Testis (tissue), 3 donors: Measurements from ENCODE around the gene SLAMF1. TPM values are rescaled to one million over a fixed set of nuclear protein-coding genes. Genes with fewer than 3 reads are reported as not detected.

Source experiments
- DNase-seq: peaks from one replicate; pipeline ENCODE4 v3.0.0-alpha.2; 2019
- H3K27ac ChIP-seq, 2 donors: fragments of 200-600 bp; sonication (generic); one replicate each; pipeline ENCODE4 v1.5.1; 2019
- H3K27me3 ChIP-seq: fragments of 200-600 bp; sonication (generic); one replicate; pipeline ENCODE4 v1.5.1; 2019
- H3K36me3 ChIP-seq: fragments of 200-600 bp; sonication (generic); one replicate; pipeline ENCODE4 v1.5.1; 2017; ENCODE audit warnings: low read depth; ENCODE audit errors: missing control alignments
- H3K4me1 ChIP-seq: fragments of 200-600 bp; sonication (generic); one replicate; pipeline ENCODE4 v1.5.1; 2019
- H3K4me3 ChIP-seq, 2 donors: fragments of 200-600 bp; sonication (generic); one replicate each; pipeline ENCODE4 v1.5.1; 2017 to 2019
- H3K9me3 ChIP-seq: fragments of 200-600 bp; sonication (generic); one replicate; pipeline ENCODE4 v1.5.1; 2017
- CTCF ChIP-seq, 3 experiments: fragments of 450-650 bp in 2 of 3; fragments of 200-600 bp in 1 of 3; sonication (generic) in 1 of 3; IDR thresholded peaks; one replicate each; pipeline ENCODE4 v1.5.1; 2016 to 2019; ENCODE audit warnings: antibody characterized with exemption in 3 of 3, mild to moderate bottlenecking in 2 of 3, moderate library complexity in 1 of 3
- POLR2A ChIP-seq: fragments of 450-650 bp; IDR thresholded peaks from one replicate; pipeline ENCODE4 v1.6.1; 2017; ENCODE audit warnings: antibody characterized with exemption, mild to moderate bottlenecking, moderate library complexity
- WGBS, 2 donors: methylation state at CpG; one replicate each; pipeline ENCODE4 v1.1.5; 2018; 5-methylcytosine and 5-hydroxymethylcytosine counted together
- intact Hi-C: fragments of 100-400 bp; cut with DNase I; formaldehyde crosslinking; loops from one replicate; pipeline ENCODE4 v1.15.1; 2023; ENCODE audit warnings: low total_unique reads
- polyA plus RNA-seq: library from polyadenylated mRNA; stranded (reverse); fragments of 350-450 nt; fragmentation: Illumina TruSeq; extraction: RNeasy Lipid Tissue Mini Kit (QIAGEN cat#74804); gene quantifications from one replicate; pipeline ENCODE4 v1.2.3, GENCODE V29; 2014; ENCODE audit warnings: low read depth, low replicate concordance; ENCODE audit not compliant: insufficient read depth
- total RNA-seq, 2 donors: library from RNA; depleted of rRNA; stranded (reverse); fragments of >200 nt; gene quantifications; one replicate each; pipeline ENCODE4 v1.2.3, GENCODE V29; 2016

Gene SLAMF1
- total and polyA plus RNA-seq, 3 donors from 2014 or later, result 0.47 to 0.75 (median 0.50) TPM

GRCh38 chr1:160665330-160666078 lies 18.7 kb upstream of the SLAMF1 start:
- 31 to 47% methylated on average over 6 of the region's 6 CpGs for WGBS, 2 donors
- Histone ChIP-seq H3K4me3 (no peak overlapping the region), H3K36me3 (no peaks in the 10 kb centered on the region), H3K27me3 (no peaks in the 10 kb centered on the region), H3K9me3 (no peaks in the 10 kb centered on the region), H3K27ac (no peak overlapping the region), H3K4me1 (peaks cover 4% of the 10 kb centered on the region)
- intact Hi-C loops, result no loop called here
- peak; percentile 46 for DNase-seq
- TF ChIP-seq CTCF (IDR thresholded peaks at IDR 0.05), result no peak
- TF ChIP-seq POLR2A, result no peak

GRCh38 chr1:160664573-160665051 lies 17.8 kb upstream of the SLAMF1 start:
- H3K27me3 ChIP-seq, result no peaks in the 10 kb centered on the region
- WGBS, 2 donors, result 79 to 85% methylated on average over 3 of the region's 3 CpGs
- TF ChIP-seq POLR2A, result no peak
- no peak for TF ChIP-seq CTCF (IDR thresholded peaks at IDR 0.05)

GRCh38 chr1:160662910-160663309 lies 16.1 kb upstream of the SLAMF1 start:
- TF ChIP-seq CTCF (IDR thresholded peaks at IDR 0.05) (no peak), POLR2A (no peak)
- no peak for DNase-seq
- H3K27ac ChIP-seq, result no peak overlapping the region
- H3K4me1 ChIP-seq, result peaks cover 6% of the 10 kb centered on the region
- H3K4me3 ChIP-seq, result no peak overlapping the region
- no peaks in the 10 kb centered on the region for H3K27me3 ChIP-seq
- no peaks in the 10 kb centered on the region for H3K9me3 ChIP-seq
- WGBS, 2 donors, result 77 to 86% methylated on average over 4 of the region's 4 CpGs
- intact Hi-C loops, result no loop called here
- no peaks in the 10 kb centered on the region for H3K36me3 ChIP-seq

More at GRCh38 chr1:160664573-160665051, 17.8 kb upstream of the SLAMF1 start:
- peaks cover 4% of the 10 kb centered on the region for H3K4me1 ChIP-seq
- H3K9me3 ChIP-seq, result no peaks in the 10 kb centered on the region
- intact Hi-C loops, result no loop called here
- DNase-seq, result no peak
- H3K4me3 ChIP-seq, result no peak overlapping the region
- no peak overlapping the region for H3K27ac ChIP-seq
- H3K36me3 ChIP-seq, result no peaks in the 10 kb centered on the region

- no peak for DNase-seq
- 91 to 96% methylated on average over 4 of the region's 4 CpGs for WGBS, 2 donors
- H3K36me3 ChIP-seq, result no peaks in the 10 kb centered on the region
- H3K4me3 ChIP-seq, result no peak overlapping the region
- no peaks in the 10 kb centered on the region for H3K9me3 ChIP-seq
- no peaks in the 10 kb centered on the region for H3K27me3 ChIP-seq
- no peak overlapping the region for H3K27ac ChIP-seq
- intact Hi-C loops, result no loop called here
- no peak for TF ChIP-seq POLR2A
- TF ChIP-seq CTCF (IDR thresholded peaks at IDR 0.05), result no peak
- H3K4me1 ChIP-seq, result peaks cover 6% of the 10 kb centered on the region
Observed at GRCh38 chr1:160659566-160659965, 12.7 kb upstream of the SLAMF1 start.

- Histone ChIP-seq H3K36me3 (no peaks in the 10 kb centered on the region), H3K4me1 (peaks cover 6% of the 10 kb centered on the region), H3K27me3 (no peaks in the 10 kb centered on the region), H3K4me3 (no peak overlapping the region), H3K27ac (no peak overlapping the region), H3K9me3 (no peaks in the 10 kb centered on the region)
- 90 to 96% methylated on average over 2 of the region's 2 CpGs for WGBS, 2 donors
- intact Hi-C loops, result no loop called here
- TF ChIP-seq CTCF (IDR thresholded peaks at IDR 0.05) (no peak), POLR2A (no peak)
- no peak for DNase-seq
Observed at GRCh38 chr1:160658814-160659193, 12.0 kb upstream of the SLAMF1 start.
